Endothelial cell of umbilical vein (primary cell): ENCODE data around the gene DEGS2. TPM values are rescaled to one million over a fixed set of nuclear protein-coding genes. Genes with fewer than 3 reads are reported as not detected.

ENCODE experiments used
- BruUV-seq: library from RNA; stranded (reverse); fragments of 400-500 nt; replicated peaks from 2 replicates; lab custom pipeline; 2021; lab: Mats Ljungman, UMichigan
- CTCF ChIA-PET: fragments of 300-600, 350-600 bp; sonication (Branson Sonifier 250); formaldehyde crosslinking; loops from one replicate; lab custom pipeline; 2021; ENCODE audit warnings: antibody characterized with exemption, inconsistent platforms; lab: Charles Lee
- POLR2A ChIA-PET: fragments of 300-600, 350-600 bp; sonication (Branson Sonifier 250); formaldehyde crosslinking; loops from one replicate; lab custom pipeline; 2021; ENCODE audit warnings: antibody characterized with exemption, inconsistent platforms; lab: Charles Lee
- DNase-seq: peaks from one replicate; pipeline ENCODE4 v3.0.0-alpha.2; 2011; ENCODE audit warnings: low read depth, low spot score
- FAIRE-seq: peaks from 2 replicates; lab custom pipeline; 2011; peaks lifted over from hg19 to GRCh38; lab: Jason Lieb, UNC
- H2AFZ ChIP-seq: 2 replicates; pipeline ENCODE4 v1.6.0; 2012; ENCODE audit warnings: low read depth, low read length, control low read depth, inconsistent platforms
- H3K27ac ChIP-seq: 2 replicates; pipeline ENCODE4 v1.5.1; 2011; ENCODE audit warnings: low read depth, mild to moderate bottlenecking, control low read depth, low read length, moderate library complexity; ENCODE audit not compliant: insufficient read depth
- H3K27me3 ChIP-seq, 2 experiments: 2 replicates each; pipeline versions ENCODE4 v1.6.0 to v1.6.1; 2011; ENCODE audit warnings: low read length in 2 of 2, mixed read lengths in 1 of 2; ENCODE audit not compliant: control insufficient read depth in 2 of 2, insufficient read depth in 2 of 2
- H3K36me3 ChIP-seq, 2 experiments: 2 replicates in 1 of 2; 3 replicates in 1 of 2; pipeline ENCODE4 v1.5.1; 2011; ENCODE audit warnings: low read length in 2 of 2, mild to moderate bottlenecking in 1 of 2, moderate library complexity in 1 of 2; ENCODE audit not compliant: control insufficient read depth in 2 of 2, insufficient read depth in 2 of 2; ENCODE audit errors: extremely low read depth in 1 of 2
- H3K4me1 ChIP-seq: 3 replicates; pipeline ENCODE4 v1.5.1; 2011; ENCODE audit warnings: mild to moderate bottlenecking, low read length; ENCODE audit not compliant: control insufficient read depth, insufficient read depth; ENCODE audit errors: extremely low read depth
- H3K4me2 ChIP-seq: 2 replicates; pipeline ENCODE4 v1.6.1; 2011; ENCODE audit warnings: low read length, control low read depth, mixed read lengths; ENCODE audit not compliant: insufficient read depth
- H3K4me3 ChIP-seq, 3 experiments: fragments of 200-600 bp in 1 of 3; sonication (generic), shearing (Covaris generic) in 1 of 3; replicated peaks in 1 of 3; 2 replicates each; pipeline ENCODE4 v1.5.1; 2011 to 2016; ENCODE audit warnings: control low read depth in 3 of 3, low read length in 3 of 3, mild to moderate bottlenecking in 2 of 3, inconsistent platforms in 1 of 3, low read depth in 1 of 3, moderate library complexity in 1 of 3; ENCODE audit not compliant: insufficient read depth in 1 of 3
- H3K79me2 ChIP-seq: 2 replicates; pipeline ENCODE4 v1.6.0; 2012; ENCODE audit warnings: low read length, inconsistent platforms; ENCODE audit not compliant: control insufficient read depth, insufficient read depth
- H3K9ac ChIP-seq: replicated peaks from 2 replicates; pipeline ENCODE3; 2011; ENCODE audit warnings: low read length, control low read depth; ENCODE audit not compliant: insufficient read depth; ENCODE audit errors: extremely low read depth
- H3K9me1 ChIP-seq: replicated peaks from 3 replicates; pipeline ENCODE4 v1.6.0; 2011; ENCODE audit warnings: mild to moderate bottlenecking, low read length; ENCODE audit not compliant: control insufficient read depth, insufficient read depth; ENCODE audit errors: extremely low read depth
- H3K9me3 ChIP-seq: replicated peaks from 2 replicates; pipeline ENCODE4 v1.5.1; 2012; ENCODE audit warnings: low read length, inconsistent platforms; ENCODE audit not compliant: control insufficient read depth, insufficient read depth
- H4K20me1 ChIP-seq: replicated peaks from 2 replicates; pipeline ENCODE3; 2011; ENCODE audit warnings: mild to moderate bottlenecking, low read length; ENCODE audit not compliant: control insufficient read depth, insufficient read depth; ENCODE audit errors: extremely low read depth
- CTCF ChIP-seq, 2 donors: IDR thresholded peaks; 1 replicate in 1 of 2; 2 replicates in 1 of 2; pipeline ENCODE4 v1.5.1; 2011; ENCODE audit warnings: low read length in 2 of 2, mild to moderate bottlenecking in 2 of 2, moderate library complexity in 2 of 2, control low read depth in 1 of 2, inconsistent platforms in 1 of 2, low read depth in 1 of 2; ENCODE audit not compliant: insufficient read depth in 1 of 2; ENCODE audit errors: extremely low read depth in 1 of 2
- EZH2 ChIP-seq: IDR thresholded peaks from 2 replicates; pipeline ENCODE4 v1.6.1; 2012; ENCODE audit warnings: borderline replicate concordance, low read depth, mild to moderate bottlenecking, moderate library complexity, low read length, inconsistent platforms; ENCODE audit not compliant: severe bottlenecking
- FOS ChIP-seq: IDR thresholded peaks from 2 replicates; pipeline ENCODE4 v1.6.1; 2011; ENCODE audit warnings: mild to moderate bottlenecking, low read length, moderate library complexity, borderline replicate concordance; ENCODE audit not compliant: insufficient read depth
- GATA2 ChIP-seq: IDR thresholded peaks from 2 replicates; pipeline ENCODE4 v1.7.0; 2011; ENCODE audit warnings: low read depth, mild to moderate bottlenecking, moderate library complexity, mixed read lengths, low read length; ENCODE audit not compliant: insufficient read length, insufficient read depth
- POLR2AphosphoS5 ChIP-seq: IDR thresholded peaks from 2 replicates; pipeline ENCODE4 v1.6.1; 2012; ENCODE audit warnings: low read depth, mild to moderate bottlenecking, control low read depth, low read length, moderate library complexity; ENCODE audit not compliant: insufficient read depth
- dilution Hi-C: fragments of 300-500 bp; cut with MboI; formaldehyde crosslinking; loops from one replicate; pipeline ENCODE4 v1.15.0; 2019; ENCODE audit warnings: low sequenced_read_pairs; ENCODE audit not compliant: extremely low pct_ligation_motif_present
- intact Hi-C: fragments of 100-400 bp; cut with micrococcal nuclease; formaldehyde crosslinking; loops from one replicate; pipeline ENCODE4 v1.10.0; 2022
- polyA plus RNA-seq, 4 experiments: library from polyadenylated mRNA; depleted of rRNA in 3 of 4; stranded (reverse) in 3 of 4; unstranded in 1 of 4; fragments of >200 nt; gene quantifications; 2 replicates each; pipeline versions ENCODE4 v1.2.1 to v1.2.3, GENCODE V29; 2011 to 2012; ENCODE audit warnings: missing spikeins in 1 of 4
- total RNA-seq: library from RNA; stranded (reverse); gene quantifications from 2 replicates; pipeline ENCODE4 v1.2.3, GENCODE V29; 2021
- TF ChIP-seq, protein P1 (sequence below): IDR thresholded peaks from 2 replicates; pipeline ENCODE4 v1.6.1; 2011; ENCODE audit not compliant: insufficient read depth, insufficient read length

The DEGS2 gene
- total and polyA plus RNA-seq, 2 donors (not counting 3 experiments of a cell fraction or from before 2014, with no cell fraction given) = 0.06 TPM; not detected in 1

DNA sequence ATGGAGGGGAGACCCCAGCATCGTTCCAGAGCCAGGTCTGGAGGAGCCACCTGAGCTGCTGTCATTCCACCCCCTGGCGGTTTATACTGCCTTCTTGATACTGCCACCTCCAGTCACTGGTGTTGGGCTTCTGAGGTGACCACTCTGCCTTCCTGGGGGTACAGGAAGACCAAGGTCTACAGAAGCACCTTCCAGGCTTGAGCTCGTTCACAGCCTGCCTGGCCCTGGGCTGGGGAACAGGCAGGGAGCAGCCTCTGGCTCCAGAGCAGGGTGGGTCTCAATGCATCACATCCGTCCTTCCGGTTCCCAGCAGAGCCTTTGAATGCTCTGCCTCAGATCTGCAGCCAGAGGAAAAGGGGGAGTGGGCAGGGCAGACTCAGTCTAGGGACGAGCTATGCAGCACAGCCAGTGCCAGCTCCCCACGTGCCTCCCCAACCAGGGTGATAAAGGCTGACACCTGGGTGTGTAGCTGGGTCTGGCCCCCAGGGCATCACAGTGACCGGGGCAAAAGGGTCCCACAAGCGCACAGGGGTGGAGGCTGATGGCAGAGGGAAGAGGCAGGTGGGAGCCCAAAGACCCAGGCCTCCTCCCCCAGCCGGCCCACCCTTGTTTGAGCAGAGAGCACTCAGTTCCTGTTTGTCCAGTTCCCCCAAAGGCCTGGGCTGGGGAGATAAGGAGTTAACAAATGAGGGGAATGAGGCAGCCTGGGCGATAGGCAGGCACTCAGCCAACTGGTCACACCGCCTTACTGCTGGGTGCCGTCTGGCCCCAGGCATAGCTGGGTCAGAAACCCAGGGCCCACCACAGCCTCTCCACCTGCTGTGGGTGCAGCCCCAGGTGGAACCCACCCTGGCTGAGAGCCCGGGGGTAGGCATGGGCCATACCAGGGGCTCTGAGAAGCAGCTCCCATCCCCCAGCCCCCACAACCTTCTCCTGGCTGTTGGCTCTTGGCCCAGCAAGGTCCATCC is 17.1 kb downstream of the DEGS2 start:
- H2AFZ ChIP-seq = peak overlapping the region; percentile 19
- H3K4me2 ChIP-seq = peak overlapping the region; percentile 1
- peak overlapping the region; percentile 60 for H3K9ac ChIP-seq
- FAIRE-seq = peak; percentile 99
- H3K36me3 ChIP-seq = no peaks in the 10 kb centered on the region
- no peaks in the 10 kb centered on the region for H3K9me1 ChIP-seq
- no peaks in the 10 kb centered on the region for H3K27me3 ChIP-seq
- no peaks in the 10 kb centered on the region for H3K9me3 ChIP-seq
- H3K4me1 ChIP-seq = peaks cover 31% of the 10 kb centered on the region
- DNase-seq = peak; percentile 96
- CTCF ChIA-PET = interaction anchor here (0.5 to 3.9 kb wide), 15 partner anchors 10 to 207 kb away, joined by 3 to 47 read pairs (median 5); no protein-coding TSS in a partner anchor
- peak overlapping the region in 1 of 3 experiments; percentile 6 for H3K4me3 ChIP-seq
- BruUV-seq = no TSS peak
- peak in 1 of 2 donors; percentile 13 for TF ChIP-seq CTCF (IDR thresholded peaks at IDR 0.05; ENCODE audit: extremely low read depth in 1 of 2, insufficient read depth in 1 of 2, low read depth in 1 of 2, low read length in 2 of 2)
- peak; percentile 48 for TF ChIP-seq FOS
- peak; percentile 32 for TF ChIP-seq POLR2AphosphoS5
- TF ChIP-seq, protein P1, sequence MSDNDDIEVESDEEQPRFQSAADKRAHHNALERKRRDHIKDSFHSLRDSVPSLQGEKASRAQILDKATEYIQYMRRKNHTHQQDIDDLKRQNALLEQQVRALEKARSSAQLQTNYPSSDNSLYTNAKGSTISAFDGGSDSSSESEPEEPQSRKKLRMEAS = peak; percentile 6
- TF ChIP-seq GATA2 = peak; percentile 84
- TF ChIP-seq EZH2 = no peak
- dilution Hi-C loops = no loop called here
- H3K27ac ChIP-seq = peak overlapping the region; percentile 83
- H4K20me1 ChIP-seq = no peaks in the 10 kb centered on the region
- no peaks in the 10 kb centered on the region for H3K79me2 ChIP-seq
- POLR2A ChIA-PET = interaction anchor here (0.6 to 1.7 kb wide), 3 partner anchors 13 to 39 kb away, joined by 3 to 7 read pairs (median 6); no protein-coding TSS in a partner anchor
- intact Hi-C loops = loop anchor here (1.0 to 5.0 kb wide), 6 partner anchors 14 to 160 kb away; partner anchors contain the start of gene YY1
